ENCODE data around the gene SLC36A1. TPM values are rescaled to one million over a fixed set of nuclear protein-coding genes. Genes with fewer than 3 reads are reported as not detected.

The SLC36A1 gene
- polyA plus RNA-seq, 1 experiment, result 26.0 TPM

GRCh38 chr5:151467576-151467975, 20.2 kb downstream of the SLC36A1 start:
- POLR2A ChIA-PET, result no interaction called here
- no peak for TF ChIP-seq CTCF (IDR thresholded peaks at IDR 0.05; ENCODE audit: insufficient read depth, low read depth, low read length)
- CTCF ChIA-PET, result no interaction called here
- H3K27me3 ChIP-seq (ENCODE audit: control insufficient read depth, insufficient read depth, low read length), result no peaks in the 10 kb centered on the region
- DNase-seq (ENCODE audit: low read depth), result no peak
- H3K36me3 ChIP-seq (ENCODE audit: control insufficient read depth, insufficient read depth, low read length), result peaks cover 8% of the 10 kb centered on the region
- H3K4me3 ChIP-seq (ENCODE audit: low read depth, low read length), result no peak overlapping the region

- no peak overlapping the region for H3K4me3 ChIP-seq (ENCODE audit: low read depth, low read length)
- ChIA-PET POLR2A (no interaction called here), CTCF (no interaction called here)
- DNase-seq (ENCODE audit: low read depth), result no peak
- no peaks in the 10 kb centered on the region for H3K27me3 ChIP-seq (ENCODE audit: control insufficient read depth, insufficient read depth, low read length)
- H3K36me3 ChIP-seq (ENCODE audit: control insufficient read depth, insufficient read depth, low read length), result peaks cover 6% of the 10 kb centered on the region
- TF ChIP-seq CTCF (IDR thresholded peaks at IDR 0.05; ENCODE audit: insufficient read depth, low read depth, low read length), result no peak
These were observed 22.0 kb downstream of the SLC36A1 start for GRCh38 chr5:151469386-151469785.

- ChIA-PET CTCF (no interaction called here), POLR2A (no interaction called here)
- no peak for TF ChIP-seq CTCF (IDR thresholded peaks at IDR 0.05; ENCODE audit: insufficient read depth, low read depth, low read length)
These were observed 22.6 kb downstream of the SLC36A1 start for GRCh38 chr5:151469992-151470391.

GRCh38 chr5:151470439-151470838, 23.0 kb downstream of the SLC36A1 start:
- Histone ChIP-seq H3K27me3 (ENCODE audit: control insufficient read depth, insufficient read depth, low read length) (no peaks in the 10 kb centered on the region), H3K36me3 (ENCODE audit: control insufficient read depth, insufficient read depth, low read length) (peaks cover 4% of the 10 kb centered on the region), H3K4me3 (ENCODE audit: low read depth, low read length) (no peak overlapping the region)
- no peak for TF ChIP-seq CTCF (IDR thresholded peaks at IDR 0.05; ENCODE audit: insufficient read depth, low read depth, low read length)
- ChIA-PET CTCF (no interaction called here), POLR2A (no interaction called here)
- no peak for DNase-seq (ENCODE audit: low read depth)

More at GRCh38 chr5:151469992-151470391, 22.6 kb downstream of the SLC36A1 start:
- Histone ChIP-seq H3K36me3 (ENCODE audit: control insufficient read depth, insufficient read depth, low read length) (peaks cover 4% of the 10 kb centered on the region), H3K27me3 (ENCODE audit: control insufficient read depth, insufficient read depth, low read length) (no peaks in the 10 kb centered on the region), H3K4me3 (ENCODE audit: low read depth, low read length) (no peak overlapping the region)
- no peak for DNase-seq (ENCODE audit: low read depth)

- ChIA-PET POLR2A (interaction anchor here (0.5 kb wide), 1 partner anchor 135 kb away, joined by 10 read pairs; no protein-coding TSS in a partner anchor), CTCF (interaction anchor here (0.7 kb wide), 1 partner anchor 12 kb away, joined by 3 read pairs; no protein-coding TSS in a partner anchor)
- H3K36me3 ChIP-seq (ENCODE audit: control insufficient read depth, insufficient read depth, low read length), result peaks cover 4% of the 10 kb centered on the region
- no peak overlapping the region for H3K4me3 ChIP-seq (ENCODE audit: low read depth, low read length)
- H3K27me3 ChIP-seq (ENCODE audit: control insufficient read depth, insufficient read depth, low read length), result no peaks in the 10 kb centered on the region
- TF ChIP-seq CTCF (IDR thresholded peaks at IDR 0.05; ENCODE audit: insufficient read depth, low read depth, low read length), result no peak
- no peak for DNase-seq (ENCODE audit: low read depth)
These were observed 23.9 kb downstream of the SLC36A1 start for GRCh38 chr5:151471276-151471675.
